Tongue (tissue), 2 donors: ENCODE measurements around the gene SEC31B. TPM values are rescaled to one million over a fixed set of nuclear protein-coding genes. Genes with fewer than 3 reads are reported as not detected.
A peak's percentile ranks its signal among the peaks of the same experiment; 100 is the strongest.

Experiments used
- DNase-seq: peaks from one replicate; pipeline ENCODE4 v3.0.0-alpha.2; 2015
- total RNA-seq: library from RNA; depleted of rRNA; stranded (reverse); fragments of >200 nt; gene quantifications from one replicate; pipeline ENCODE4 v1.2.3, GENCODE V29; 2014

The SEC31B gene
- total RNA-seq, 1 donor from 2014 or later, result 4.6 TPM

GRCh38 chr10:100490531-100490930, 29.1 kb downstream of the SEC31B start:
- no peak for DNase-seq

GRCh38 chr10:100489396-100489795, 30.3 kb downstream of the SEC31B start:
- DNase-seq, result no peak

- DNase-seq, result no peak
These were observed 32.1 kb downstream of the SEC31B start for GRCh38 chr10:100487529-100487928.

DNA sequence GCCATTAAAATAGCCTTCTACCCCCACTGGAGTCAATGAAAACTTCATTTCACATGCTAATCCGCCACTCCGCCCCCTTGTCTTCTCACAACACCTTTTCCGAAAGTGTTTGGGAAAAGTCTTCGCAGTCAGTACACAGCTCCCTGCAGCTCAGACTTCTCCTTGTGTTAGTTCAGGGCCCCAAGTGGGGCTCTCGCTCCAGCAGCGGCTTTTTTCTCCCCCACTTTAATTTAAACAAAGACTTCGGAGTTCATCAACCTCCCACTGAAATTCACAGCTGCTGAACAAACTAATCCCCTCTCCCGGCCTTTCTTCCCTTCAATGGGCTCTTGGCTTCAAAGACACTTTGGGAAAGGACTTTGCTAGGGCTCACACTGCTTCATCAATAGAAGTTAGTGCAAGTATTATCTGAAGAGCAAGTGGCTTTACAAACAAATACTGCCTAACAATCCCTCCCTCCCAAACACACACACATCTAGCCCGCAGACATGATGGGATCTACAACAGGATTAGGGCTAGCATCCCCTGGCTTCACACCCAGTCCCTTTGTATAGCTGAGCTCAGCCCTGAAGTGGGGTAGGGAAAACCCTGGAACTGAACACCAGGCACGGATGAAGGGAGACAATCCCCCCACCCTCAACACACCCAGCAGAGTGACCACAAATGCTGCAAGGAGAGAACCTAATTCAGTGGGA, 33.7 kb downstream of the SEC31B start:
- DNase-seq, result no peak

DNA sequence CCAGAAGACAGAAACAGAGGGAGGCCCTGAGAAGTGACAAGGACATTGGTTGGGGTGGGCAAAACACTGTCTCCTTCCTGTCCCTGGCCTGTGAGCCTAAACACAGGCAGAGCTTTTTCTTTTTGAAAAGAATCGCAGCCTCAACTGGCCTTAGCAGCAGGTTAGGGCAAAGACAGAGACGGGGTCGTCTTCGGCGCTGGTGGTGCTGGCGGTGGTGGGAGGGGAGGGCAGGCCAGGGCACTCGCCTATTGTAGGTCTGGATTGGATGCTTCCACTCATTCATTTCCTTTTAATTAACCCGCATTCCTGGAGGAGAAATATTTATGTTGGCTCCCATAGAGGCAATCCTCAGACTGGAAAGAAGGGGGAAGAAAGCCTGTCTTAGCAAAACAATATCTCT, 34.3 kb downstream of the SEC31B start:
- DNase-seq, result no peak

DNA sequence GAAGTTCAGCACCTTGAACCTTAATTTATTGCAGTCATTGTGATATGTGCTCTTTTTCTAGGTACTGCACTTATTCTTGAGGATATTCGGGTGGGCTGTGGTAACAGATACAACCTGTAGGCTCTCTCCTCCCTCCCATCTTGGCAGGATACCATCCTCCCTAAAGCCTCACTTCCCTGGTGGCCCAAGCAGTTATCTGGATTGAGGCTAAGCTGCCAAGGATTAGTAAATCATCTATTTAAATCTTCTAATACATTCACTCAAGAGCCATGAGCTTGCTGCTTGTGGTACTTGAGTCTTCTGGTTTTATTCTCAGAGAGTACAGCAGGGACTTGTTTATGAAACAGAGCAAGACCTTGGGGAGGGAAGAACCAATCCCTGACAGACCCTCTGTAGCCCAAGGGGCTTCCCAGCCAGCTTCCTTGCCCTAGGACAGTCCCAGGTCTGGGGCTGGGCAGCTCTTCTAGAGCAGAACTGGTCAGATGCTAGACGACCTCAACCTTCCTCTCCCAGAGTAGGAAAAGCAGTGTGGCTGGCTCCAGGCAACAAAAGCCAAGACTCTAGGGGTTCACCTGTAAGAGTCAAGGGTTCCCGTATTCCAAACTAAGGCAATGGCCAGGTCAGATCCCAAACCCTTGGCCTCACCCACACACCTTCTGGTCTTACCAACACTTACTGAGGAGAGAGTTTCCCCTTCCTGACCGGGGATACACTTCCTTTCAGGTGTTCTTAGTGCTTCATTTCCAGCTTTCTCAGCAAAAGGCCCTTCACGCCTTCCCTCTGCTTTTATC, 35.6 kb downstream of the SEC31B start:
- DNase-seq, result no peak

DNA sequence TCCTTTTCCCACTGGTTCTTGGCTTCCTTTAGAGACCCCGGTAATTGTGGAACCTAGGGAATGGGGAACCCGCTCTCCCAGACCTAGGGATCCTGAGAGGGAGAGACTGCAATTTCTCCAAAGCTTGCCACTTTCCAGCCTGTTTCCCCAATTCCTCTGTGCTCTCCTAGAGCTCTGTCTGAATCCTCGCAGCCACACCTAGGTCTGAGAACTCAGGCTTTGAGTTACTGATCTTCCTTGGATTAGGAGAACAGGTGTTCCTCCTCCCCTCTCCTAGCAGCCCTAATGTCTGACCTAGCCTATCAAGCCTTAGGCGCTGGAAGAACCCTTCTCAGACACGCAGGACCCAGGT, 36.9 kb downstream of the SEC31B start:
- DNase-seq, result no peak

DNA sequence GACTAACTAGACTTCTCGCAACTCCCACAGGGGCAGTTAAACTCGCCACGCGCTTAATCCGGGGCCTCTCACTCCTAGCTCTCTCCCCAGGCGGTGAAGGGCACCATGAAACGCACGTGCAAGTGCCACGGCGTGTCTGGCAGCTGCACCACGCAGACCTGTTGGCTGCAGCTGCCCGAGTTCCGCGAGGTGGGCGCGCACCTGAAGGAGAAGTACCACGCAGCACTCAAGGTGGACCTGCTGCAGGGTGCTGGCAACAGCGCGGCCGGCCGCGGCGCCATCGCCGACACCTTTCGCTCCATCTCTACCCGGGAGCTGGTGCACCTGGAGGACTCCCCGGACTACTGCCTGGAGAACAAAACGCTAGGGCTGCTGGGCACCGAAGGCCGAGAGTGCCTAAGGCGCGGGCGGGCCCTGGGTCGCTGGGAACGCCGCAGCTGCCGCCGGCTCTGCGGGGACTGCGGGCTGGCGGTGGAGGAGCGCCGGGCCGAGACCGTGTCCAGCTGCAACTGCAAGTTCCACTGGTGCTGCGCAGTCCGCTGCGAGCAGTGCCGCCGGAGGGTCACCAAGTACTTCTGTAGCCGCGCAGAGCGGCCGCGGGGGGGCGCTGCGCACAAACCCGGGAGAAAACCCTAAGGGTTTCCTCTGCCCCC, 37.4 kb downstream of the SEC31B start:
- DNase-seq, result peak; percentile 79

DNA sequence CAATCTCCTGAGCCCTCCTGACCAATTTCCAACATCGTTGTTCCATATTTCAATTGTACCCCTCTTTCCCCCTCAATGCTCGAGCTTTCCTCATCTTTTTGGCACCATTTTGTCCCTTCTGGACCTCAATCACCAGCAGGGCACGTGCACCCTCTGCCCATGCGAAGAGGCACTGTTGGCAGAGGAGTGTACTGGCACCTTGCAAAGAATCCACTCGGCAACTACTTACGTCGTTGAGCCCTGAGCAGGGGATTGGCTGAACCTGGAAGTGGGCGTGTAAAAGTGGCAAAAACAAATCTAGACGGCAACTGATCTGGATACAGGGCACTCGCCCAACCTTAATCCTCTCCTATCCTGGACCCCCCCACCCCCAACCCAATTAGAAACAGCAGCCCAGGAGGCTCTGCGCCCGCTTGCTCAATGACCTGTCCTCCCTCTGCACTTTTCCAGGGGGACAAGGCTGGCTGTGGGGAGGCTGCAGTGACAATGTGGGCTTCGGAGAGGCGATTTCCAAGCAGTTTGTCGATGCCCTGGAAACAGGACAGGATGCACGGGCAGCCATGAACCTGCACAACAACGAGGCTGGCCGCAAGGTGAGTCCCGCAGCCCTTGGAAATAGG, 38.1 kb downstream of the SEC31B start:
- peak; percentile 93 for DNase-seq

DNA sequence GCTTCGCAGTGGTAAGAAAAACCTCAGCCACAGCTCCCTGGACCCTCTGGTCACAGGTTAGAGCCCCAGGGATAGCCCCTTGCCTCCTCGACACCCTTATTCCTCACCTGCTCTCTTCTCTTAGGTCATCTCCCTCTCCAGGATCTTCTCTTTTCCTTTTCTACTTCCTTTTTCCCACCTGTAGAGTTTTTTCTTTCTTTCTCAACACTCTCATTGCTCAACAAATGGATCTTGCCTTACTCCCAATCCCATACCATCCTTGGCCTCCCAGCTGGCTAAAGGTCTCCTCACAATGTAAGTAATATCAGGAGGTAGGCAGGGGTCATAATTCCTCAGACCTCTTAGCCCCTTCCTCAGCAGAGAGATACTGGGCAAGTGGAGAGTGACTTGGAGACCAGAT, 39.7 kb downstream of the SEC31B start:
- DNase-seq, result no peak

- DNase-seq, result no peak
These were observed 40.6 kb downstream of the SEC31B start for GRCh38 chr10:100479037-100479436.

DNA sequence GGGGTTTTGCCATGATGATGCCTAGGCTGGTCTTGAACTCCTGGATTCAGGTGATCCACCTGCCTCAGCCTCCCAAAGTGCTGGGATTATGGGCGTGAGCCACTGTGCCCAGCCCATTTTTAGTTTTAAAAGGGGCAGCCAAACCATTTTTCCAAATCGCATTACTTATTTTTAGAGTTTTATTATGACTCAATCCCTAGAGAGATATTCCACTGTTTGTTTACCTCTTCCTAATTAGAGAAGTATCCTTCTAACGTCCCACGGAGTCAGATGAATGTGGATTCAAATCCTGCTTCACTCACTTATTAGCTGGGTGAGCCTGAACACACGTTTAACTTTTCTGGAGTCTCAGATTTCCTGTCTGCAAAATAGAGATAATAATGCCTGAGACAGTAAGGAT, 41.7 kb downstream of the SEC31B start:
- DNase-seq, result no peak

GRCh38 chr10:100470367-100470766, 49.3 kb downstream of the SEC31B start:
- DNase-seq, result no peak

GRCh38 chr10:100469756-100470155, 49.9 kb downstream of the SEC31B start:
- DNase-seq, result no peak

GRCh38 chr10:100468978-100469377, 50.7 kb downstream of the SEC31B start:
- DNase-seq, result no peak

DNA sequence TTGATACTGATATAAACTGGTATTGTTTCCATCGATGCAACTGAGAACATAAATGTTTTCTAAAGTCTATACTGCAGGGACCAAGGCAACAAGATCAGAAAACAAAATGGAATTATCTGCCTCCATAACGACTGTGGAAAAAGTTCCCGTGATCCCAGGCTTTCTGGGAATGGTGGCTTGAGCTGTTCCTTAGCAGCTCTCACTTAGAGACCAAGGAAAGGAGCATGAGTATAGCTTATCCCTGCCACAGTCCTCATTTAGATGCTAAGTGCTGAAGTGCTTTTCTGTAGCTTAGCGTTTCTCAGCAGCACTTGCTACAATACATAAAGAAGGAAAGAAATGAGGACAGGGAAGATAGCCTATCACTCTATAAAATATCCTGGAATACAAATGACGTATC, 51.3 kb downstream of the SEC31B start:
- DNase-seq, result no peak

DNA sequence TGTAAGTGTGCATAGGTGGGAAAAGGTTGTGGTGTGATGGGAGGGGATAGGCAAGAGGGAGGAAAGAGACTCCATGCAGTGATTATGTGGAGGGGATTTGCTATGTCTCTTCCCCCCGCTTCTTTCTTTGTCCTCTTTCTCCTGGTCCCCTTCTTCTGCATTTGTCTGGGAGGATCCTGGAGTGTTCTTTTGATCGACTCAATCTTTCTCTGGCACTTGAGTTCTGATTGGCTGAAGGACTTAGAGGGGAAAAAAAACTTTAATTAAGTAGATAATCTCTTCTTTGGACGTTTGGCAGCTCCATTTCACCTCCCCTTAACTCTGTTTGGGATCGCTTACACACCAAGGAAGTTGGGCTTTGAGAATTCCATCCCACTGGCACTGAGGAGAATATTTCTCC, 57.0 kb downstream of the SEC31B start, which contains the start of gene WNT8B:
TSS of gene WNT8B (plus strand) at position 301 of the 400 bp plus-strand sequence. CDS start 160 bp downstream, outside the sequence.
- no peak for DNase-seq

- DNase-seq, result no peak
These were observed 70.7 kb downstream of the SEC31B start for GRCh38 chr10:100448951-100449350.

GRCh38 chr10:100447663-100448062, 72.0 kb downstream of the SEC31B start:
- DNase-seq, result no peak

DNA sequence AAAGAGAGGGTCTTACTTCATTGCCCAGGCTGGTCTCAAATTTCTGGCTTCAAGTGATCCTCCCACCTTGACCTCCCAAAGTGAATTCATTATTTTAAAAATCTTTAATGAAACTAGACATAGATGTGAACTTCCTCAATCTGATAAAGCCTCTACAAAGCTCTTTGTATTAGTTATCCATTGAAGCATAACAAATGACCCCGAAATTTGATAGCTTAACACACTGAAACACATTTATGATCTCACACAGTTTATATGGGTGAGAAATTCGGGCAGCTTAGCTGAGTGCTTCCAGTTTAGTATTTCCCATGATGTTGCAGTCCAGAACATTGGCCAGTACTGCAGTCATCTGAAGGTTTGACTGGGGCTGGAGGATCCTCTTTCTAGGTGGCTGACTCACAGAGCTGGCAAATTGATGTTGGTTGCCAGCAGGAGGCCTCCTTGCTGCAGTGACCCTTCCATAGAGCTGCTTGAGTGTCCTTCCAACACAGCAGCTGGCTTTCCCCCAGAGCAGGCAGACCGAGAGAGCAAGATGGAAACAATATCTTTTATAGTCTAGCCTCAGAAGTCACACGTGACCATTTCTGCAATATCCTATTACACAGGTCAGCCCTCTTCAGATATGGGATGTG, 73.4 kb downstream of the SEC31B start:
- DNase-seq, result no peak

DNA sequence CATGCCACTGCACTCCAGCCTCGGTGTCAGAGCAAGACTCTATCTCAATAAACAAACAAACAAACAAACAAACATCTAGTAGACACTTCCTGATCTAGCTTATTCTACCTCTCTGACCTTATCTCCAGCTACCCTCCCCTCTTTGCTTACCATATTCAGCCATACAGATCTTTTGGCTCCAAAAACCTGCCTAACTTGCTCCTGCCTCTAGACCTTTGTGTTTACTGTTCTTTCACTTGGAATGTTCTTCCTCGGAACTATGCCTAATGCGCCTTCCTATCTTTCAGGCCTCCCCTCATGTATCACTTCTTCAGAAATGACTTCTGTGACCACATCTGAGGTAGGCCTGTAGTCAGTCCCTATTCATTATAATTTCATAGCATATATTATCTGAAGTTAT, 77.1 kb downstream of the SEC31B start:
- DNase-seq, result no peak

- no peak for DNase-seq
These were observed 80.9 kb downstream of the SEC31B start for GRCh38 chr10:100438674-100439315.
